ENCODE results near the gene AP3B1.

GRCh38 chr5:78235289-78235688 lies 59.2 kb downstream of the AP3B1 start:
- TF ChIP-seq CTCF (IDR thresholded peaks at IDR 0.05) (no peak), POLR2A (IDR thresholded peaks at IDR 0.05) (no peak), POLR2AphosphoS5 (IDR thresholded peaks at IDR 0.05) (no peak)

Measured in upper lobe of left lung (tissue), 4 donors.